ENCODE results near the gene MUC4.
"Not testable (repeated sequence)": the region's sequence is repeated elsewhere in the genome, so short reads cannot be mapped to it uniquely, and the experiment has no call there.

The MUC4 gene

GRCh38 chr3:195744437-195744836 lies 67.3 kb downstream of the MUC4 start:
- DNase-seq (ENCODE audit: low read depth in 2 of 2): no peak

DNA sequence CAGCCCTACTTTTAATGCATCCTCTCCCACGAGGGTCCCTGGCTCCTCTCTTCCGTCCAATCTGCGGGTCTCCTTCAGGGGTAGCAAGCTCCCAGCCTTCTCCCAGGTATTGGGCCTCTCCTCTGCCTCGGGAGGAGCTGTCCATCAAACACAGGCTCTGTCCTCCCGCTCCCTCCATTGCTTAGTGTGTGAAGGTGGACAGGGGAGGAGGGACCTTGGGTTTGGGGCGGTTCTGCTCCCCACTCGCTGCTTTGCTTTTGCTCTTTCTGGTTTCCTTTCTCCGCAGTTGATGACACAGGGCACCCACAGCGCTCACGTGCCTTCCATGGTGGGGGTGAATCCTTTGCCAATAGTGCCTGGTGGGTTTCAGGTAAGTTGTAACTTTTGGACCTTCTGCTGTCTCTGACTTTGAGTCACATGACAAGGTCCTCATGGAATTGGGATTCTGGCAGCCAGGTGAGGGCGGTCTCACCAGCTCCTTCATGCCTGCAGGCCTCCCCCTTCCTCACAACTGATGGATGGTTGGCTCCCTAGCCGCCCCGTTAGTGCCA lies 72.1 kb downstream of the MUC4 start:
- DNase-seq (ENCODE audit: low read depth in 2 of 2): no peak

GRCh38 chr3:195738274-195739044 lies 73.3 kb downstream of the MUC4 start:
- DNase-seq (ENCODE audit: low read depth in 2 of 2): no peak

DNA sequence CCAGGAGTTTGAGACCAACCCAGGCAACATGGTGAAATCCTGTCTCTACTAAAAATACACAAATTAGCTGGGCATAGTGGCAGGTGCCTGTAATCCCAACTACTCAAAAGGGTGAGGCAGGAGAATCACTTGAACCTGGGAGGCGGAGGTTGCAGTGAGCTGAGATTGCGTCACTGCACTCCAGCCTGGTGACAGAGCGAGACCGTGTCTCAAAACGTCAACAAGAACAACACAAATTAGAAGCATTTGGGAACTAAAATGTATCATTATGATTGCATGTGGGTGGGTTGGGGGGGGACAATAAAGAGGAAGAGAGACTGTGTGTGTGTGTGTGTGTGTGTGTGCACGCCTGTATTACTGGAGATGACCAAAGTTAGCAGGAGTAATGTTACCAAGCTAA lies 73.9 kb downstream of the MUC4 start:
- not testable (repeated sequence) for DNase-seq (ENCODE audit: low read depth in 2 of 2)

GRCh38 chr3:195736866-195737490 lies 74.8 kb downstream of the MUC4 start:
- no peak for DNase-seq (ENCODE audit: low read depth in 2 of 2)

DNA sequence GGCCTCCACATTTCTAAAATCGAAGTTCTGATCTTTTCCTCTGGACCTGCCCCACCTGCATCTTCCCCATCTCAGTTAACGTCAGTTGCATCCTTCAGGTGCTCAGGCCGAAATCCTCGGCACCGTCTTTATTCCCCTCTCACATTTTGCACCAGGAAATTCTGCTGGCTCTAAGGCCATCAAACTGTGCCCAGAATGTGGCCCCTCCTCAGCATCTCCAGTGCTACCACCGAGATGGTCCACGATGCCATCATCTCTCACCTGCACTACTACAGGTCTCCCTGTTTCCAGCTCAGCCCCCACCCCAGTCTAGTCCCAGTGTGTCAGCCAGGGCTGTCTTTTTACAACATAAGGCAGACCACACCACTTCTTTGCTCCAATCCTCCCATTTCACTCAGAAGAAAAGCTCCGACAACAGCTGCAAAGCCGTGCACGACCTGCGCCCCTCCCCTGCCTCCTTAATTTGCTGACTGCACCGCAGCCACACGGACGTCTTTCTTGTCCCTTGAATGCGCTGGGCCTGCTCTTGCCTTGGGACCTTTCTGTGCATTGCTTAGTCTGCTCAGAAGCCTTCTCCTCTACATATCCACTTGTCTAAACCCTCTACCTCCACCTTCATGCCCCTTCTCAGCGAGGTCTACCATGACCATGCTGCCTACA lies 76.6 kb downstream of the MUC4 start:
- DNase-seq (ENCODE audit: low read depth in 2 of 2): no peak

DNA sequence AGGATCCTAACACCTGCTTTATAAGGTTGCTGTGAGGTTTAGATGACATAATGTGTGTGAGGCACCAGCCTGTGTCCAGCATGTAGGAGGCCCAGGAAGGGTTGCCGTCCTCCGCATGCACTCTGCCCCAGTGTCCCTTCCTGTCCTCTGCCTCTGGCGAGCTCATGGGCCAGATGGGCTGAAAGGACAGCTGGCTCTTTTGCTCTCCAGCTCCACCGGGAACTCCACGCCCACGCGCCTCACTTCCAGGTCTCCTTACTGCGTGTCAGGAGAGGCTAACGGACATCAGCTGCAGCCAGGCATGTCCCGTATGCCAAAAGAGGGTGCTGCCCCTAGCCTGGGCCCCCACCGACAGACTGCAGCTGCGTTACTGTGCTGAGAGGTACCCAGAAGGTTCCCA lies 78.8 kb downstream of the MUC4 start:
- no peak for DNase-seq (ENCODE audit: low read depth in 2 of 2)

DNA sequence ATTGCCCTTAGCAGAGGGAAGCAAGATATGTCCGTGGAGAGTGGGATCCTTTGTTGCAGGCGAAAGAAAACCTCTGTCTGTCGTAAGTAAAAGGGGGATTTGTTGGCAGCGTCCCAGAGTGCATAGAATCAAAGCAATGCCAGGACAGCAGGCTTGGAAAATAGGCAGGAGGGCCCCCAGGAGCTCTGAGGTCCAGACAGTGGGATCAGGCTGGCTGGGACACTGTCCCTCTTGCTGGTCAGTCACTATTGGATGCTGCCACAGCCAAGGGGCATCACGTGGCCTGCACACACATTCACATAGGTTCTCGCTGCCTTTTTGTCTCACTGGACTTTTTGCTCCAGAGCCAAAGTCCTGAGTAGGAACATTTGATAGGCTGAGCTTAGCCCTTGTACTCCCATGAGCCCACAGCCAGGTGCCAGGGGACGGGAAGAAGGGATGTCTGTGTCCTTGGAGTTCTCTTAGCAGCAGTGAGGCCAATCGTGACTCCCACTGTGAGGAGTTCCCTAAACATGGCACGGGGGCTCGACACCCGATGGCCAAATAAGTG lies 80.3 kb downstream of the MUC4 start:
- DNase-seq (ENCODE audit: low read depth in 2 of 2): no peak

- no peak for DNase-seq (ENCODE audit: low read depth in 2 of 2)
Measured at GRCh38 chr3:195729476-195730251, 82.1 kb downstream of the MUC4 start.

- not testable (repeated sequence) for DNase-seq (ENCODE audit: low read depth in 2 of 2)
Measured at GRCh38 chr3:195728789-195729188, 82.9 kb downstream of the MUC4 start.

- no peak for DNase-seq (ENCODE audit: low read depth in 2 of 2)
Measured at GRCh38 chr3:195727606-195728195, 84.0 kb downstream of the MUC4 start.

GRCh38 chr3:195725916-195726740 lies 85.6 kb downstream of the MUC4 start:
- DNase-seq (ENCODE audit: low read depth in 2 of 2): not testable (repeated sequence)

DNA sequence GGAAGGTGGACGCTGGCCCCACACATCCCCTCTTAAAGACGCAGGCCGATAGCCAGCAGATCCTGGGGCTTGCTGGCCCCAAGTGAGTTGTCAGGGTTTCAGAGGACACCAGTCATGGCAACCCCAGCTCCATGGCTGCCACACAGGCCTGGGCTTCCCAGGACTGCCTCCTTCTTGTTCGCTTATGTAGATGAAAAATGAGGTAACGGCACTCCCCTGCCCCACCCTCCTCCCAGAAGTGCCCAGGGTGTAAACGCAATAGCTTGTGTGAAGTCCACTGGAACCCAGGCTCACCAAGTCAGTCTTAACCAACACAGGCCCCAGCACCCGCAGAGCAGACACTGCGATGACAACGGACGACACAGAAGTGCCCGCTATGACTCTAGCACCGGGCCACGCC lies 87.4 kb downstream of the MUC4 start:
- not testable (repeated sequence) for DNase-seq (ENCODE audit: low read depth in 2 of 2)

- not testable (repeated sequence) for DNase-seq (ENCODE audit: low read depth in 2 of 2)
Measured at GRCh38 chr3:195722996-195723345, 88.8 kb downstream of the MUC4 start.

DNA sequence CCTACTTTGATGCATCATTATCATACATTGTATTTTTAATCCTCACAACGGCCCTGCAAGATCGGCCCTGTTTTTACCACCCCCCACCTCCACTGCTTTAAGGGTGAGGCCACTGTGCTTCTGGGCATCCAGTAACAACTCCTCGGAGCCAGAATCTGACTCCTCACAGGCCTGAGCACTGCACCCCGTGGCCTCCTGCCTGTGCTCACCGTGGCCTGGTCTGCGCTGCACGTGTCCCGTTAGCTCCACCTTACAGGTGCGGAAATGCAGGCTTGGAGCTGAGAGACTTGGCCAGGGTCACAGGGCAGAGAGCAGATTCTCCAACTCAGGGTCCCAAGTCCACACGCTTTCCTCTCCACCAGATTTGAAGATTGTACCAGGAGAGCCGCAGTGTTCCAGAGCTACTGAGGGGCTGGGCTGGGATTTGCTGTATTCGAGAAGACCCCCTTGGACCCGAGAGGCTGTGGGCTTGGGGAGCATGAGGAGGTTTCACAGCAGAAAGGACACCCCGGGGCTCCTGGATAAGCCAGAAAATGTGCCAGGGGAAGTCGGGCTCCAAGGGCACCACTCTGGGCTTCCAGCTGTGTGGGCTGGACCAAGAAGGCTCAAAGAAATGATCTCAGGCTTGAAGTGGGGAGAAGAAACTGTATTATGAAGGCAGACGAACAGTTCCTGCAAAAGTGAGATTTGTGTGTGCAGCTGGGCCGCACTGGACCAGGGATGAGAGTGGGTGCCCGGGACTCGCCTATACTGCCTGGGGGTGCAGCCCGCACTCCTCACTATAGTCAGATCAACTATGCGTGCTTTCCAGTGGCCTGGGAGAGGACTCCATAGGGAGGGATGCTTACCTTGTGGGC lies 89.4 kb downstream of the MUC4 start:
- DNase-seq (ENCODE audit: low read depth in 2 of 2): not testable (repeated sequence)

DNA sequence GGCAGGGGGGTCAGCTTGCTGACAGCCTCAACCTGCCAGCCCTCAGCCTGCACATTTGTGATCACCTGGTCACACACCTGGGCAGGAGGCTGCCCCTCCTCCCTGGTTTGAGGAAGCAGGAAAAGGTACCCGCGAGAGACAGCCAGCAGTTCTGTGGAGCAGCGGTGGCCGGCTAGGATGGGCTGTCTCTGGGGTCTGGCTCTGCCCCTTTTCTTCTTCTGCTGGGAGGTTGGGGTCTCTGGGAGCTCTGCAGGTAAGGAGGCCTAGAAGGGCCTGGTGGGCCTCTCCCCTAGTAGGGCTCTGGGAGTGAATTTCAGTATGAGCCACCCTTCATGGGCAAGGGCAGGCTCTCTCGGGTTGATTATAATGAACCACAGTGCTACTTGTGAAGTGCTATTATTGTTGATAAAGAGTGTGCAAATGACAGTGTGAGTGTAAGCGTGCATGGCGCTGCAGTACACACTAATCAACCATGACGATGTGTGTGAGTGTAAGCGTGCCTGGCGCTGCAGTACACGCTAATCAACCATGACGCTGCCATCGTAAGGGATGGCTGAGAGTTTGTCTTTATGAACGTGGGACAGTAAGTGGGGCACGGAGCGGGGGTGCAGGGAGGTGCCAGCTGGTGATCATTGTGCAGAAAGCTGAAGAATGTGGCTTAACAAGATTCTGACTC lies 90.8 kb downstream of the MUC4 start, which contains the start of gene MUC20:
TSS of gene MUC20 (plus strand) at position 148 of the 676 bp plus-strand sequence. CDS start at position 178, 30 bp downstream.
- DNase-seq (ENCODE audit: low read depth in 2 of 2): not testable (repeated sequence)

- not testable (repeated sequence) for DNase-seq (ENCODE audit: low read depth in 2 of 2)
Measured at GRCh38 chr3:195719514-195720254, 92.0 kb downstream of the MUC4 start.

DNA sequence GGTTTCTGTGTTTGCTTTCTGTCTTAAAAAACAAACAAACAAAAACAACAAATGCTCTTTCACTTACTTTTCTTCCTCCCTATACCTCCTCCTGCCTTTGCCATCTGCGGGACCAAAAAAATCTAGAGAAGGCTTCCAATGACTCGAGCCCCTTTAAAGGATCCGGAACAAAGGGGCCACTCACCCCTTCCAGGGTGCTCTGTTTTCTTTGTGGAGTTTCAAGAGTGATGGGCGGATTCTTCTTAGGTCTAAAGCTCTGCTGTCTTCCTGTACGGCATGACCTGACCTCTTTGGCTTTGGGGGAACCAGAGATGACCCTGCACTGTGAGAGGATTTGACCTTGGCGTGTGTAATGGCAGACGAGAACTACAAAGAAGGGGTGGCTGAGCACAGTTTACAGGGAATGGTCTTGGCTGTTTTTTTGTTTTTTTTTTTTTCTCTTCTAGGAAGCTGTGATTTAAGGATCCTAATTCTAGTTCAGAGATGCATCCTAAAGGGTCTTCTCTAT lies 93.2 kb downstream of the MUC4 start:
- DNase-seq (ENCODE audit: low read depth in 2 of 2): no peak
